ENCODE data around the gene ZCCHC7.
"Not testable (repeated sequence)": the region's sequence is repeated elsewhere in the genome, so short reads cannot be mapped to it uniquely, and the experiment has no call there.

ZCCHC7 gene

DNA sequence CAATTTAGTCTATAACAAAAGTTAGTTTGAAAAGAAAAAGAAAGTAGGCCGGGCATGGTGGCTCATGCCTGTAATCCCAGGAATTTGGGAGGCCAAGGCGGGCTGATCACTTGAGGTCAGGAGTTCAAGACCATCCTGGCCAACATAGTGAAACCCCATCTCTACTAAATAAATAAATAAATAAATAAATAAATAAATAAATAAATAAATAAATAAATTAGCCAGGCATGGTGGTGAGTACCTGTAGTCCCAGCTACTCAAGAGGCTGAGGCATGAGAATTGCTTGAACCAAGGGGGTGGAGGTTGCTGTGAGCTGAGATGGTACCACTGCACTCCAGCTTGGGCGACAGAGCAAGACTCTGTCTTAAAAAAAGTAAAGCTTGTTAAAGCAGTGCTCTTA, 277.6 kb downstream of the ZCCHC7 start:
- H3K36me3 ChIP-seq (ENCODE audit: control insufficient read depth, insufficient read depth, low read length); H3K9me3 ChIP-seq (ENCODE audit: control insufficient read depth, low read length); H3K27ac ChIP-seq (ENCODE audit: insufficient read depth, low read length, poor library complexity, severe bottlenecking); DNase-seq; H3K4me3 ChIP-seq (ENCODE audit: insufficient read depth, low read depth, low read length, poor library complexity, severe bottlenecking); H3K4me1 ChIP-seq (ENCODE audit: control insufficient read depth, insufficient read depth, low read length, poor library complexity, severe bottlenecking); H3K27me3 ChIP-seq (replicated peaks; ENCODE audit: control insufficient read depth, insufficient read depth, low read length, poor library complexity, severe bottlenecking): not testable (repeated sequence)

DNA sequence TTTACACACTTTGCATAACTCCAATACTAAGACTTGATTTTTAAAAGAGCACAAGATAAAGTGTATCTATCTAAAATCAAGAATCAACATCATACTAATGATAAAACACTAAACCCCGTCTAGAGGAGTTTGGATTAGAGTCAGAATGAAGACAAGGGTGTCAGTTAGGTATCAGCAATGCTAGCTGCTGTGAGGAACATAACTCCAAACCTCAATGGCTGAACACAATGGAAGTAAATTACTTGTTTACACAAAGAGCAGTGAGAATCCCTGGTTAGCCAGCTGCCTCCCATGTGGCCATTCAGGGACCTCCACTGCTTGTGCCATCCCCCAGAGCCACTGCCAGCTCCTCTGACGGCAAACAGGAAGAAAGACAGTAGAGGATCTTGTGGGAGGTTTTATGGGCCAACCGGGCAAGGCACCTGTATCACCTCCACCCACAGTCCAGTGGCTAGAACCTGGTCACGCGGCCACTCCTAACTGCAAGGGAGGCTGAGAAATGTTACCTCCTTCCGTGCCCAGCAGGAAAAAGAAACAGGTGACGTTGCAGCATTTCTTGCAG, 278.2 kb downstream of the ZCCHC7 start:
- DNase-seq = no peak
- no peaks in the 10 kb centered on the region for H3K4me1 ChIP-seq (ENCODE audit: control insufficient read depth, insufficient read depth, low read length, poor library complexity, severe bottlenecking)
- H3K27ac ChIP-seq (ENCODE audit: insufficient read depth, low read length, poor library complexity, severe bottlenecking) = no peak overlapping the region
- H3K9me3 ChIP-seq (ENCODE audit: control insufficient read depth, low read length) = no peaks in the 10 kb centered on the region
- no peaks in the 10 kb centered on the region for H3K36me3 ChIP-seq (ENCODE audit: control insufficient read depth, insufficient read depth, low read length)
- no peaks in the 10 kb centered on the region for H3K27me3 ChIP-seq (replicated peaks; ENCODE audit: control insufficient read depth, insufficient read depth, low read length, poor library complexity, severe bottlenecking)
- no peak overlapping the region for H3K4me3 ChIP-seq (ENCODE audit: insufficient read depth, low read depth, low read length, poor library complexity, severe bottlenecking)

DNA sequence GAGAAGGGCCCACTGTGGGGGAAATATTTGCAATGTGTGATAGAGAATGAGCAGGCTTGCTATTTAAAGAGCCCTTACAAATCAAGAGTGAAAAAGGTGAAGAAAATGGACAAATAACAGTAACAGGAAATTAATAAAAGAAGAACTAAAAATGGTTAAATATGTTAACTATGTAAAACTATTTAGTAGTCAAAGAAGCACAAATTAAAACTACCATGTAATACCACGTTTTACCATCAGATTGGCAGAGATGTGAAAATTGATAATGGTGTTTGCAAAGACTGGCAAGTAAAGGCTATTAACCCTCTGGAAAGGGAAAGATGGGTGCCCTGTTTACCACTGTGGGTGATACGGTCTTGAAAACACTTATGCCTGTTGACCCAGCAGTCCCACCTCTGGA, 279.0 kb downstream of the ZCCHC7 start:
- Histone ChIP-seq H3K4me3 (ENCODE audit: insufficient read depth, low read depth, low read length, poor library complexity, severe bottlenecking) (no peak overlapping the region), H3K27me3 (replicated peaks; ENCODE audit: control insufficient read depth, insufficient read depth, low read length, poor library complexity, severe bottlenecking) (no peaks in the 10 kb centered on the region), H3K4me1 (ENCODE audit: control insufficient read depth, insufficient read depth, low read length, poor library complexity, severe bottlenecking) (no peaks in the 10 kb centered on the region), H3K27ac (ENCODE audit: insufficient read depth, low read length, poor library complexity, severe bottlenecking) (no peak overlapping the region), H3K9me3 (ENCODE audit: control insufficient read depth, low read length) (no peaks in the 10 kb centered on the region), H3K36me3 (ENCODE audit: control insufficient read depth, insufficient read depth, low read length) (no peaks in the 10 kb centered on the region)
- DNase-seq = no peak

DNA sequence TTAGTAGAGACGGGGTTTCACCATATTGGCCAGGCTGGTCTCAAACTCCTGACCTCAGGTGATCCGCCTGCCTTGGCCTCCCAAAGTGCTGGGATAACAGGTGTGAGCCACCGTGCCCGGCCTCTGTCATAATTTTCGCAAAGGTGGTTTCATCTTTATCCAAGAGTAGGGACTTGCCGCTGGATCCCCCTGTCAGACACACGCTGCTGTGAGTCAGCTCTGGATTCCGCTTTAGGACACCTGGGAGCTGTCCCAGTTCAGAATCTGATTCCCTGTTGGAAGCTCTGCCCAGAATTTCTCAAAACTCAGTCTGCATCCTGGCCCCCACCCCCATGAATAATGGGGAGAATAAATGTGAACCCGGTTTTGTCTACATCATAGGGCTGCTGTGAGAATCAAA, 284.2 kb downstream of the ZCCHC7 start:
- Histone ChIP-seq H3K27me3 (replicated peaks; ENCODE audit: control insufficient read depth, insufficient read depth, low read length, poor library complexity, severe bottlenecking) (no peaks in the 10 kb centered on the region), H3K4me1 (ENCODE audit: control insufficient read depth, insufficient read depth, low read length, poor library complexity, severe bottlenecking) (peaks cover 10% of the 10 kb centered on the region), H3K9me3 (ENCODE audit: control insufficient read depth, low read length) (no peaks in the 10 kb centered on the region), H3K4me3 (ENCODE audit: insufficient read depth, low read depth, low read length, poor library complexity, severe bottlenecking) (no peak overlapping the region), H3K36me3 (ENCODE audit: control insufficient read depth, insufficient read depth, low read length) (no peaks in the 10 kb centered on the region), H3K27ac (ENCODE audit: insufficient read depth, low read length, poor library complexity, severe bottlenecking) (no peak overlapping the region)
- no peak for DNase-seq

DNA sequence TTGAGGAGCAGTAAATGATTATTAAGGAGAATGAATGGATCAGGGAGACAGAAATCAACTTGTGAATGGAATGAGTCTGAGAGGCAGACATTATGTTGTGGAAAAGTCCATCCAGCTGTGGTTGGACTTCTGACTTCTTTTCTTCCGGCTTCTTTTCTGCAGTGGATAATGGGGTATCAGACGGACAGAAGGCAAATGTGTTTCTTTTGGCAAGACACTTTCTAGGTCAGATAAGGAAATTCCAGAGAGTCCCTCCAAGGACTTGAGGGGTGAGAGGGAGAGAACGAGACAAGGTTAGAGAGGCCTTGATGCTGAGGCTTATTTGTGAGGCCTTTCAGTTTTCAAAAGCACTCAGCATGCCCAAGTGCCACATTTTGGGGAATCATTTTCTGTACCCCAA, 285.0 kb downstream of the ZCCHC7 start:
- H3K4me1 ChIP-seq (ENCODE audit: control insufficient read depth, insufficient read depth, low read length, poor library complexity, severe bottlenecking) = peaks cover 17% of the 10 kb centered on the region

DNA sequence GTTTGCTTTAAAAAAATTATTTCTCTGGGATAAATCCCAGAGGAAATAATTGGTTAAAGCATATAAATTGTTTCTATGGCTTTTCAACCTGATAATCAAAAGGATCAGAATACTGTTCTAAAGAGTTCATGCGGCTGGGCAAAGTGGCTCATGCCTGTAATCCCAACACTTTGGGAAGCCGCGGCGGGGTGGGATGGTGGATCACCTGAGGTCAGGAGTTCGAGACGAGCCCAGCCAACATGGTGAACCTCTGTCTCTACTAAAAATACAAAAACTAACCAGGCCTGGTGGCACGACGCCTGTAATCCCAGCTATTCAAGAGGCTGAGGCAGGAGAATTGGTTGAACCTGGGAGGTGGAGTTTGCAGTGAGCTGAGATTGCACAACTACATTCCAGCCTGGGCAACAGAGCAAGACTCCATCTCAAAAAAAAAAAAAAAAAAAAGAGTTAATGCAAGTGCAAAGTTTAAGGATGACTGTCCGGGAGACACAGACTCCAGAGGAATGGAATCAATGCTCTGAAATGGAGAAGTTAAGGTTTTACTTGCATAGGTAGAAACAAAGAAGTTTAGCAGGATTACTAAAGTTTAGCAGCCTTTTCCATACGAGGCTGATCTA, 285.5 kb downstream of the ZCCHC7 start:
- no peaks in the 10 kb centered on the region for H3K36me3 ChIP-seq (ENCODE audit: control insufficient read depth, insufficient read depth, low read length)
- no peaks in the 10 kb centered on the region for H3K9me3 ChIP-seq (ENCODE audit: control insufficient read depth, low read length)
- no peaks in the 10 kb centered on the region for H3K27me3 ChIP-seq (replicated peaks; ENCODE audit: control insufficient read depth, insufficient read depth, low read length, poor library complexity, severe bottlenecking)
- no peak for DNase-seq
- no peak overlapping the region for H3K4me3 ChIP-seq (ENCODE audit: insufficient read depth, low read depth, low read length, poor library complexity, severe bottlenecking)
- peaks cover 19% of the 10 kb centered on the region for H3K4me1 ChIP-seq (ENCODE audit: control insufficient read depth, insufficient read depth, low read length, poor library complexity, severe bottlenecking)
- H3K27ac ChIP-seq (ENCODE audit: insufficient read depth, low read length, poor library complexity, severe bottlenecking) = no peak overlapping the region

More for the DNA sequence above, 285.0 kb downstream of the ZCCHC7 start:
- no peak for DNase-seq
- Histone ChIP-seq H3K27ac (ENCODE audit: insufficient read depth, low read length, poor library complexity, severe bottlenecking) (no peak overlapping the region), H3K4me3 (ENCODE audit: insufficient read depth, low read depth, low read length, poor library complexity, severe bottlenecking) (no peak overlapping the region), H3K27me3 (replicated peaks; ENCODE audit: control insufficient read depth, insufficient read depth, low read length, poor library complexity, severe bottlenecking) (no peaks in the 10 kb centered on the region), H3K9me3 (ENCODE audit: control insufficient read depth, low read length) (no peaks in the 10 kb centered on the region), H3K36me3 (ENCODE audit: control insufficient read depth, insufficient read depth, low read length) (no peaks in the 10 kb centered on the region)

DNA sequence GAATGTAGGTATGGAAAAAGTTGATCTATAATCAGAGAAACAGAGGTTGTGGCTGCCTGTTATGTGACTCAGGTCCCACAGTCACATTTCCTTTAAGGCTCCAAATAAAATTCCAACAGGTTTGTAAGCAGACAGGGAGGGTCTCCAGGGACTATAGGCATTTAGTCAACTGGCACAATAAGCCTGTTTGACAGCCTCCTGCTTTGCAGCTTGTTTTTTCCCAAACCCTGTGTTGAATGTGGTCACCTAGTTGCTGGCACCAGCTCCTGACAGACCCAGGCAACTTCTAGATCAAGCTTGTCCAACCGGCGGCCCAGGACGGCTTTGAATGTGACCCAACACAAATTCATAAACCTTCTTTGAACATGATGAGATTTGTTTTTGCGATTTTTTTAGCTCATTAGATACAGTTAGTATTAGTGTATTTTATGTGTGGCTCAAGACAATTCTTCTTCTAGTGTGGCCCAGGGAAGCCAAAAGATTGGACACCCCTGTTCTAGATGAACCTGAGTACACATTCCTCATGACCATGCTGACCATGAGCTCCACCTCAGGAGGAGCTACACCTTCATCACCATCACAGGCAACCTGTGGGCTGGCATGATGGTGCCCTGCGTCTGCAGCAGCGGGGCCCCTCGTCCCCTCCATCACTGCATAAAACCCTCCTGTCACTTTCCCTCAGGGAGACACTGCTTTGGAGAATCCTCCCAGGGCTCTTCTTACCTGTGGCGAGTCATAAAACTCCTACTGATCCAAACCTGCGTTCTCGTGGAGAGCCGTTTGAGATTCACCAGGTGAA, 286.4 kb downstream of the ZCCHC7 start:
- H3K27me3 ChIP-seq (replicated peaks; ENCODE audit: control insufficient read depth, insufficient read depth, low read length, poor library complexity, severe bottlenecking) = no peaks in the 10 kb centered on the region
- H3K4me3 ChIP-seq (ENCODE audit: insufficient read depth, low read depth, low read length, poor library complexity, severe bottlenecking) = no peak overlapping the region
- DNase-seq = no peak
- H3K9me3 ChIP-seq (ENCODE audit: control insufficient read depth, low read length) = no peaks in the 10 kb centered on the region
- H3K36me3 ChIP-seq (ENCODE audit: control insufficient read depth, insufficient read depth, low read length) = no peaks in the 10 kb centered on the region
- H3K4me1 ChIP-seq (ENCODE audit: control insufficient read depth, insufficient read depth, low read length, poor library complexity, severe bottlenecking) = peaks cover 19% of the 10 kb centered on the region
- H3K27ac ChIP-seq (ENCODE audit: insufficient read depth, low read length, poor library complexity, severe bottlenecking) = no peak overlapping the region

DNA sequence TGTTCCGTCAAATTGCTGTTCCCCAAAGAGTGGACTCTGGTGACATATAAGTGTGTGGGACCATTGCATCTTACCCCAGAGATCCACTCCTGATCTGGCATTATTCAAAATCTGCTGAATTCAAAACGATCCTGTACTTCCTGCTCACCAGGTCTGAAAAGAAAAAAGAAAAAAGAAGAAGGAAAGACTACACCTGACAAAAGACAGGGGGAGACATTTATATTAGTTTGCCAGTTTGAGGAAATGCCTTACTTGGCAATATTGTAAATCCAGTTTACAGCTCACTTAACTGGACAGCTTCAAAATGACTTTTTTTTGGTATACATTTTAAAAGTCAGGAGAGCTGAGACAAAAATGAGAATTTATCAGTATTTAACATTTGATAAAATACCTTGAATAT, 287.1 kb downstream of the ZCCHC7 start:
- DNase-seq = no peak
- no peaks in the 10 kb centered on the region for H3K27me3 ChIP-seq (replicated peaks; ENCODE audit: control insufficient read depth, insufficient read depth, low read length, poor library complexity, severe bottlenecking)
- no peaks in the 10 kb centered on the region for H3K9me3 ChIP-seq (ENCODE audit: control insufficient read depth, low read length)
- H3K4me1 ChIP-seq (ENCODE audit: control insufficient read depth, insufficient read depth, low read length, poor library complexity, severe bottlenecking) = peaks cover 19% of the 10 kb centered on the region
- H3K27ac ChIP-seq (ENCODE audit: insufficient read depth, low read length, poor library complexity, severe bottlenecking) = no peak overlapping the region
- H3K36me3 ChIP-seq (ENCODE audit: control insufficient read depth, insufficient read depth, low read length) = no peaks in the 10 kb centered on the region
- no peak overlapping the region for H3K4me3 ChIP-seq (ENCODE audit: insufficient read depth, low read depth, low read length, poor library complexity, severe bottlenecking)

Measured in effector memory CD4-positive, alpha-beta T cell (primary cell).